ENCODE results near the gene BCL7A. TPM values are rescaled to one million over a fixed set of nuclear protein-coding genes. Genes with fewer than 3 reads are reported as not detected.

The BCL7A gene
- total RNA-seq, 1 donor from 2014 or later, result 3.2 TPM

DNA sequence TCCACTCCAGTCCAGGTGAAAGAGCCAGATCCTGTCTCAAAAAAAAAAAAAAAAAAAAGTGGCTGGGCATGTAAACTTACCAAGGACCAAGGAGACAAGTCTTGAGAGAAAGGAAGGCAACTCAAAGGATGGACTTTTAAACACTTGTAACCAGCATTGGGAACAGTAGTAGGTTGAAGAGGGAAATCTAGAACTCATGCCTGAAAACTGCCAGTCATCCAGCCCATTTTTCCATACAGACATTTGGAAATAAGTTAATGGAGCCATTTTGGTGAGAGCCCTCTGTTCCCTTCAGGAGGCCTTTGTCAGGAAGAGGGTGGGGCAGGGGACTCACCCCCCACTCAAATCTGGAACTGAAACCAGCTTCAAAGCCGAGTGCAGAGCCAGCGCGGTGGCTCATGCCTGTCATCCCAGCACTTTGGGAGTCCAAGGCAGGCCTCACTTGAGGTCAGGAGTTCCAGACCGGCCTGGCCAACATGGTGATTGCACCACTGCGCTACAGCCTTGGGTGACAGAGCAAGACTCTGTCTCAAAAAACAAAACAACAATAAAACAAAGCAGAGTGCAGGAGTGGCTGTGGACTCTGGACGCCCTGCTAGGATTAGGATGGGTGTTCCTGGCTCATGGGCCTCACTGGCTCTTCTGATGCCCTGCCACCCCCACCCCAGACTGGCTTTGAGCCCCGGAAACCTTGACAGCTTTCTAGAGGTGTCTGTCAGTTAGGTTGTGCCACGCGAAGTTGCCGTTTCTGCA lies 55.2 kb downstream of the BCL7A start:
- DNase-seq (ENCODE audit: low spot score), result no peak

DNA sequence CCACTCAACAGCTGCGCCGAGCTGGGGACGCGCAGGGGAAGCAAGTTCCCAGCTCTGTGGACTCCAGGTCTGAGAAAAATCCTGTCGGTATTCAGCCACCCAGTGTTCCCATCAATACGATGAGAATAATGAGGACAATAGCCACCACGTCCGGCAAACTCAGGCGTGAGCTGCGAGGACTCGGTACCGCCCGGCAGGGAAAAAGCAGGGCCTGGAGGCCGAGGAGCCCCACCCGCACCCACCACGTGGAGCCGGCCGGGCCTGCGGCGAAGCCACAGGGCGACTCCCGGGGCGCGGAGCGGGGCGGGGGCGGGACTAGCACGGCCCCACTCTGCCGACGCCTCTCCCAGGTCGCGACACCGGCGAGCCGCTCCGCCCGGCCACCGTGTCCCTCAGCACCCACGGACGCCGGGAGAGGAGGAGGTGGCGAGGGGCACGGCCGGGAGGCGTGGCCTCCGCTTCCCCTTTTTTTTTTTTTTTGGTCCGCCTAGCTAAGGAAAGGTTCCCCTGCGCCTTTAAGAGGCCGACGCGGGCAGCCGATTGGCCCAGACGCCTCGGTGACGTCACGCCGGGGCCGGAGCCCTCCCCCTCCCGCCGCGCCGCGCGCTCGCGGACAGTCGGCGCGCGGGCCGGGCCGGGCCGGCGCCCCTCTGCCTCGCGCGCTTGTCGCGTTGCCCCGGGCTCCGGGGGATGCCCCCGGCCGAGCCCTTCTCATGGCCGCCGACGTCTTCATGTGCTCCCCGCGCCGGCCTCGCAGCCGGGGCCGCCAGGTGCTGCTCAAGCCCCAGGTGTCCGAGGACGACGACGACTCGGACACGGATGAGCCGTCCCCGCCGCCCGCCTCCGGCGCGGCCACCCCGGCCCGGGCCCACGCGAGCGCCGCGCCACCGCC lies 56.7 kb downstream of the BCL7A start, which contains the start of gene MLXIP:
Gene MLXIP, plus strand, starts transcription at position 616 of the 892 bp plus-strand sequence. Its CDS starts 98 bp downstream, at position 714.
- peak; percentile 99 for DNase-seq (ENCODE audit: low spot score)

DNA sequence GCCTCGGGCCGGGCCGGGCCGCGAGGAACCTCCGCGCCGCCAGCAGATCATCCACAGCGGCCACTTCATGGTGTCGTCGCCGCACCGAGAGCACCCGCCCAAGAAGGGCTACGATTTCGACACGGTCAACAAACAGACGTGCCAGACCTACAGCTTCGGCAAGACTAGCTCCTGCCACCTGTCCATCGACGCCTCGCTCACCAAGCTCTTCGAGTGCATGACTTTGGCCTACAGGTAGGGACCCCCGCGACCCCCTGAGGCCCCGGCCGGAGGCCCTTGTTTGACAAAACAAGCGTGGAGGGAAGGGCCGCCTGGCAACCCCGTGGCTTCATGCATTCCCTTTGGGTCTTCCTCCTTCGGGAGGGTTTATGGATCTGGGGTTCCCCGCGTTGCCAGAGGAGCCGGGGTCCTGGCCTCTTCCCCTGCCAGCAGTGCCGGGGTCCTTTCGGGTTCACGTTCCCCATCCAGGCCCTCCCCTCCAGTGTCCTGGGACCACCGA lies 57.4 kb downstream of the BCL7A start:
- DNase-seq (ENCODE audit: low spot score), result no peak

DNA sequence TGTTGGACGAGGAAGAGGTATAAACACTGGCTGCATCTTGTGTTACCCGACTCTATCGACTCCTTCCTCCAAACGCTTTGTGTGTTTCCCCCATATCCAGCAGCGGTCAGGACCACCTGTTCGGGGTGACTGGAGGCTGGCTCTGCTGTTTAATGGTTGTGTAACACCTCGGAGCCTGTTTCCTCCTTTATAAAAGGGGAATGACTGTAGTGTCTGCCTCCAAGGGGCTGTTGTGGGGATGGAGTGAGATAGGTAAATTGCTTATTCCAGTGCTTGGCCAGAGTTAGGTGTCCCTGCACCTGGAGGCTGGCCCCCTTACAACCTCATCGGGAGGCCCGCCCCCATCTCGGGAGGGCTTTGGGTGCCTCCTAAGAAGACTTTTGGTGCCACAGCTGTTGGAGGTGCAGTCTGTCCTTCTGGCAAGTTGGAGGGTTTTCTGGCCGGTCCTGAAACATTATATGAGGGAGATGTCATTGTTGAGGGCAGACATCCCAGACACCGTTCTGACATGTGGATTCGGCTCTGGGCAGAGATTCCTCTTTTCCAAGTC lies 57.9 kb downstream of the BCL7A start:
- DNase-seq (ENCODE audit: low spot score), result no peak

DNA sequence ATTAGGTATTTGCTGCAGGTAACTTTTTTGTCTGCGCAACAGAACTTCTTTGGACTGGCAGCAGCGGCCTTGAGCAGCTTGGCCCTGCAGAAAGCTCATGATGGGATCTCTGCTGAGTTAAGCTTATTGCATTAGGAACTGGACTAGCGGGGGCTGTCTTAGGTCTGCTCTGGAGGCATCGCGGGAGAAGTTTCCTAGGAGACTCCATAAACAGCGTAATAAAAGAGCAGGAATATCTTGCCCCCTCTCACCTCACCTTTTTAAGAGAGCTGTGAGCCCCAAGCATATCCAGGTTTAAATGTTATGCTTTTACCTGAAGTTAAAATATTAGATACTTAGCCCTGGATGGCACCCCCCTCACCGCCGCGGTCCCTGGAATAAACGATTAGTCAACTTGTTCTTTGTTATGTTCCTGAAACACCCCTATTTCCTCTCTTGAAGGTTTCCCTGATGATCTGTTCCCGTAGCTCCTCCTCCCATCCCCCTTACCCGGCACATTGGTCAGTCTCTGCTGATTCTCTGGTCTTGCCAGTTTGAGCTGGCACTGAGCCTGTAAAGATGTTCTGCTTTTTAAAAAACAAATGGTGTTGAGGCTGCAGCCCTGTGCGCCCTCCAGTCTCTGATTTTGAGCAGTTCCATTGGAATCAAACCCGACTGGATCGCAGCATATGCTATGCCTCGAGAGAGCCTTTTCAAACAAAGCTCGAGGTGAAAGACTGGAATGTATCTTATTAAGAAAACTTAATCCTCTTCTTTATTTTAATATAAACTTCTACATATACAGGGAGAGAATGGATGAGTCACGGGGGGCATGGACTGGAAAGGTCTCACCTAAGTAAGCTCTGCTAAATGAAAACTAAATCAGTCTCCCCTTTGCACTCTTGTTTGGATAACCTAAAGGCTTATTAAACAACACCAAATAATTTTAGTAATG lies 58.7 kb downstream of the BCL7A start:
- DNase-seq (ENCODE audit: low spot score), result no peak

DNA sequence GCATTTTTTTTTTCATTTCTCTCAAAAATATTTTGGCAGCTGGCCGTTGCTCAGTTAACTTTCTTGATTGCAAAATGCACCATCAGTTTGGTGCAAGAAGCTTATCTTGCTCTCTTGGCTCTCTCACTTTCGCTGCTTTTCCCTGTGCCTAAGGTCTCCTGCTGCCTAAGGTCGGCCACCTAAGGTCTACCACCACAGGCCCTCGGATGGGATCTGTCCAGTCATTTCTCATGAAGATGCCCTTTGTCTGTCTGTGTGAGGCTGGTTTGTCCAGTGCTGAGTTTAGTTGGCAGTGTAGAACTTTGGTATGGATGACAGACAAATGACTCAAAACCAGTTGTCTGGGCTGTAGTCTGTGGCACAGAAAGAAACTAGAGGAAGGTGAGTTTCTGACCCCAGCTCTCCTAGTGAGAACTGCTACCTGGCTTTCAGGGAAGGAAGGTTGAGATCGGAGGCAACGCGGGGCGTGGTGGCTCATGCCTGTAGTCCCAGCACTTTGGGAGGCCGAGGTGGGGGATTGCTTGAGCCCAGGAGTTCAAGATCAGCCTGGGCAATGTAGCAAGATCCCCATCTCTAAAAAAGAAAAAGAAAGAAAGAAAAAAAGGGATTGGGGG lies 59.5 kb downstream of the BCL7A start:
- no peak for DNase-seq (ENCODE audit: low spot score)

DNA sequence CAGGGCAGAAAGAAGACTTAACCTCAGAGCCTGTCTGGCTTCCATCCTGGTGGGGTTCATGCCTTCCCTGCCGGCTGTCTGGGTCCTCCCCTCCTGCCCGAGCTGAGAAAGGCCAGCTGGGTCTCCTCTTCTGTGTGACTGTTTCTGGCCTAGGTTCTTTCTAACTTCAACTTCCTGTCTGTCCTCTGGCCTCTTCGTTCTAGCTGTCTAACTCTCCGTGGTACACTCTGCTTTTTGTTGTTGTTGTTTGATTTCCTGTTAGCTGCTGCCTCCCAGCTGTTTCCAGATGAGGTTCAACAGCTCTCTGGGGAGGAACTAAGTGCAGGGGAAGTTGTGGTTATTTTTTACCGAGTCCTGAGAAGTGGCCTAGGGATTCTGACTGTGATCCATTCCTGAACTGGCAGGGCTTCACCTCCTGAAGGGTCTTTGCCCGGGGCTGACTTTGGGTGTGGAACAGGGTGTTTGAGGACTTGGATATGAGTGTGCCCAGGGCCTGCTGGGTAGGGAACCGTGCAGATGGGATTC lies 60.1 kb downstream of the BCL7A start:
- DNase-seq (ENCODE audit: low spot score), result no peak

DNA sequence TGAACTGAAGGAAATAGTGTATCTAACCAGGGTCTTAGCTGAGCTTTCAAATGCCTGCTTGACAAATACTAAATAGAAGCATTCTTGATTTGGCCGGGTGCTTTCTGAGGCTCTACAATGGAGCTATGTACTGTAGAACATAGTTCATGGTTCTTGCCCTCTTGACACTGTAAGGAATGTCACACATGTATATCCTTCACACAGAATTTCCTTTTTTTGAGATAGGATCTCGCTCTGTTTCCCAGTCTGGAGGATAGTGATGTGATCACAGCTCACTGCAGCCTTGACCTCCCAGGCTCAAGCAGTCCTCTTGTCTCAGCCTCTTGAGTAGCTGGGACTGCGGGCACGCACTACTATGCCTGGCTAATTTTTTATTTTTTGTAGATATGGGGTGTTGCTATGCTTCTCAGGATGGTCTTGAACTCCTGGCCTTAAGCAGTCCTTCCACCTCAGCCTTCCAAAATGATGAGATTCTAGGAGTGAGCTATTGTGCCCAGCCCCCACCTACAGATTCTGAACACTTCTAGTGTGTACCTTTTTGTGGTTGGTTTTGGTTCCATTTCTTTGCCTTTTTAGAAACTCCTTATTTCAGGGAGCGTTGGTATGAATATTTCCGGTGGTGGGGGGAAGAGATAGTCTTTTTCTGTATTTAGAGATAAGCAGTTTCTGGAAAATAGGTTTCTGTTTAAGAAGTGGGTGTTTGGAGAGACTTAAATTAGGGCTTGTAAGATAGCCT lies 61.1 kb downstream of the BCL7A start:
- DNase-seq (ENCODE audit: low spot score), result no peak

DNA sequence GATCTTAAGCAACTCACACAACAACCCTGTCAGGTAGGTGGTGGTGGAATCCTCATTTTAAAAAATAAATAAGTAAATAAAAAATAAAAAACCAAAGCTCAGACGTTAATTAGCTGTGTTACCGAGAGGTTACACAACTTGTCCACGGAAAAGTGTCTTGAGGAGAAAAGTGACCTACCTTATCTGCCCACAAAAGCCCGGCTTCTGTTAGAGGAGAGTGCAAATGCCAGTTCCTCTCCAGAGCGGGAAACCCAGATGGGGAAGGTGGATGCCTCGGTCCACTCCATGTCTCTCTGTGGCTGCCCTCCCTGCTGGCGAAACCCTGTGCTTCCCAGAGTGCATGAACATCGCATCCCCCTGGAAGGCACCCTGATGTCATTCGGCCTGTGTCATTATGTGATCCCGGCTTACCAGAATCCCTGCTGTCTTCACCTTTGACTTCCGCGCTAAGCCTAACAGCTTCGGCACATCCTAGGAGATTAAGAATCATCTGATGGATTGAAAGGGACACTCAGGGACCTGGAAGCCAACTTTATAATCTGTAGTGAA lies 63.2 kb downstream of the BCL7A start:
- no peak for DNase-seq (ENCODE audit: low spot score)

DNA sequence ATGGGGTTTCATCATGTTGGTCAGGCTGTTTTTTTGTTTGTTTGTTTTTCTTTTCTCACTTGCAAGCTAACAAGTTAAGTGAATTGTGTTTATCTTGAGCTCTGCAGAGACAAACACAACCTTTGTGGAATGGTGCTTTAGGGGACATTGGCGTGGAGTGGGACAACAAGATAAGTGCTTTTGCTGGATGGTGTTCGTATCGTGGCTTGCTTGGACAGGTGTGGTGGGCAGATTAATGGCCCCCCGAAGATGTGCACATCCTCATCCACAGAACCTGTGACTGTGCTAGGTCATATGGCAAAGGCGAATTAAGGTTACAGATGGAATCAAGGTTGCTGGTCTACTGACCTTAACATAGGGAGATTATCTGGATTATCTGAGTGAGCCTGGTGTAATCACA lies 63.9 kb downstream of the BCL7A start:
- DNase-seq (ENCODE audit: low spot score), result no peak

DNA sequence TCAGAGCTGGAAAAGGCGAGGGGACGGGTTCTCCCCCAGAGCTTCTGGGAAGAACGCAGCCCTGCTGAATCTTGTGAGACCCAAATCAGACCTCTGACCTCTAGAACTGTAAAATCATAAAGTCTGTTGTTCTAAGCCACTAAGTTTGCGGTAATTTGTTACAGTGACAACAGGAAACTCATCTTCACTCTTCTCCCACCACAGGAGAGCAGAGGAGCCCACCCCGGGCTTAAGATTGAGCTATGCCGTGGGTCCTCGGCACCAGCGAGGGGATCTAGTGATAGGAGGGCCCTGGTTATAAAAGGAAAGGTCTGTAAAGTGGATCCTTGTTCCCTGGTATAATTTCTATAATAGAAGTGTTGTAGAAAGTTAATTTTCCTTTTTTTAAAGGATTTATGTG lies 64.4 kb downstream of the BCL7A start:
- peak; percentile 39 for DNase-seq (ENCODE audit: low spot score)

DNA sequence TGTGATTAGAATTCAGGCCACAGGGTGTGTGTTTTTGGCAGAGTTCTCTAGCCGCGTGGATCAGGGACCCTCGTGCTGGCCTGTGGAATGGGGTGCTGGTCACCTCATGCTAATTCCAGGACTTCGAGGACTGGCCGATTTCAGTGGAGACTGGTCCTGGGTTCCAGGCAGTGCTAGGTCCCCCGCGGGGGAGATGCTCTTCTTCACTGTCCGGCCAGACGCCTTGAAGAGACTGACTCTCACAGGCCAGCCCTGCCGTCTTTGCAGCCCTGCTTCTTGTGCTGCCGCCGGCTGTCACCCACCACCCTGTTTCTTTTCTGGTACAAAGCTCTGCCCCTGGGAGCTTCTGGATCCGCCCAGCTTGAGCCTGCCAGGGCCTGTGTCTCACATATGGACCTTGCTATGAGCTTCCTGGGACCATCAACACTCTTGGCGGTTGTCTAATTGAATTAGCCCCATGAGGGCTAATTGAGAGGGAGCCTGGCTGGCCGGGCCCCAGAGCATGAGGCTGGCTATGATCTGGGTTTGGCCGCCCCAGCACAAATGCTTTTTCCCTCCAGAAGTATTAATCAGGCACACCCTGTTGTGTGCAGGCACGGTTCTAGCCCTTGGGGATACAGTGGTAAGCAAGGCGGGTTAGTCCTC lies 65.1 kb downstream of the BCL7A start:
- DNase-seq (ENCODE audit: low spot score), result peak; percentile 68

DNA sequence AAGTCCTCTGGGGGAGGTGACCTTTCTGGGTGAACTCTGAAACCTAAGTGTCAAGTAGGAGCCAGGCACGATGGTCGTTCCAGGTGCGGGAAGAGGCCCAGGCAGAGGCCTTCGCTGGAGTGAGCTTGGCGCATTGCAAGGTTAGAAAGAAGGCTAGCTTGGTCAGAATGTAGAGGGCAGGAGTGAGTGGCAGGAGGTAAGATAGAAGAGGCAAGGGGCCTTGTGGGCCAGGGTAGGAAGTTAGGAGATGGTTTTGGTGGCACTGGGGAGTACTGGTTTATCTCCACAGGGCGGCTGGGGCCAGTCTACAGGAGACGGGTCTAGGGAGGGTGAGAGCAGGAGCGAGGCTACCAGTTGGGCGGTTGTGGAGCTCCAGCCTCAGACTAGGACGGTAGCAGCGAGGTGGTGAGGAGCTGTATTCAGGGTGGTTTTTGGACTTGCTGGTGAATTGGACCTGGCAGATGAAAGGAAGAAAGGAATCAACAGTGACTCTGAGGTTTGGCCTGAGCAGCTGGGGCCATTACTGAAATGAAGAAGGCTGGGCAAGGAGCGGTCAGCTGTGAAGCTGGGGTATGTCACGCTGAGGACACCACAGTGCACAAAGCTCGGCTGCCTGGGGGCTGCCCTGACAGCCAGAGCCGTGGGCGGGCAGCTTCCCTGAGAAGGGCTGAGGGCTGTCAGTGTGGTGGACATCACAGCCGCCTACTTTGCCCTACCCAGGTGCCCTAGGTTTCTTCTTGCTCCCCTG lies 65.9 kb downstream of the BCL7A start:
- peak; percentile 72 for DNase-seq (ENCODE audit: low spot score)

DNA sequence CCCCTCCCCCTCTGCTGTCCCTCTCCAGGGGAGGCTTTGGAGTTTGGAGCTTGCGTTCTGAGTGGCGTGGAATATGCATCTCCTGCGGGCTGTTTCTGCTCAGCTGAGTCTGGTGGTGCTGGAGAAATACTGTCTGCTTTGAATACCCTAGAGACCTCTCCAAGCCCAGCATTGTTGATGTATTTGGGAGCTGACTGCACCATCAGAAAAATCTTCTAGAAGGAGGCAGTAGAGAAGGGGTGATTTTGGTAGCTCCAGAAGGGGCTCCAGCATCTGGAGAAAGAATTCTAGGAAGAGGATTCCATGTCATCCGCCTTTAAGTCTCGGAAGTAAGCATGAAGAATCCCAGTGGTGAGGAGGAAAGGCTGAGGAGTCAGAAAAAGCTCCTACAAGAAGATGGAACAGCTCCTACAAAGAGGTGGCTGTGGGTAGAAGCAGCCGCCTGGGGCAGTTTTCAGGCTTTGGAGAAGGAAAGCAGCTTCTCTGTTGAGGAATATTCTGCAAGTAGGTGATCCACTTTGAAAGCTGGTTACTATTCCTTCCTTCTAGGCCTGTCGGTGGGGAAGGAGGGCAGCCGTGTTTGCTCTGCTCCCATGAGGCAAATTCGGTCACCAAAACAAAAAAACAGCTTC lies 66.6 kb downstream of the BCL7A start:
- DNase-seq (ENCODE audit: low spot score), result peak; percentile 39

DNA sequence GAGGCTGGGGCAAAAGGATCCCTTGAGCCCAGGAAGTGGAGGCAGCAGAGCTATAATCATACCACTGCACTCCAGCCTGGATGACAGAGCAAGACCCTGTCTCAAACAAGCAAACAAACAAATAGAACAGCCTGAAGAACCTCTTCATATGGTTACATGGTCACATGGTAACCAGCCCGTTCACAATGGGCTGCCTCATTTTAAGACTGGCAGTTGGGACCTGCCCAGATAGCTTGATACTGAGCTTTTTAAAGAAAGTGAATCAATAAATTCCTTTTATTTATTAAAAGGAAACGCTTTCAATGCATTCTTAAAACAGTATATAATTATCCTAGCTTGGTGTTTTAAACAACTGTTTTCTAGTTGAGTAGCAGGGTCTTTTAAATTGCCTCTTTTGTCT lies 67.4 kb downstream of the BCL7A start:
- no peak for DNase-seq (ENCODE audit: low spot score)

DNA sequence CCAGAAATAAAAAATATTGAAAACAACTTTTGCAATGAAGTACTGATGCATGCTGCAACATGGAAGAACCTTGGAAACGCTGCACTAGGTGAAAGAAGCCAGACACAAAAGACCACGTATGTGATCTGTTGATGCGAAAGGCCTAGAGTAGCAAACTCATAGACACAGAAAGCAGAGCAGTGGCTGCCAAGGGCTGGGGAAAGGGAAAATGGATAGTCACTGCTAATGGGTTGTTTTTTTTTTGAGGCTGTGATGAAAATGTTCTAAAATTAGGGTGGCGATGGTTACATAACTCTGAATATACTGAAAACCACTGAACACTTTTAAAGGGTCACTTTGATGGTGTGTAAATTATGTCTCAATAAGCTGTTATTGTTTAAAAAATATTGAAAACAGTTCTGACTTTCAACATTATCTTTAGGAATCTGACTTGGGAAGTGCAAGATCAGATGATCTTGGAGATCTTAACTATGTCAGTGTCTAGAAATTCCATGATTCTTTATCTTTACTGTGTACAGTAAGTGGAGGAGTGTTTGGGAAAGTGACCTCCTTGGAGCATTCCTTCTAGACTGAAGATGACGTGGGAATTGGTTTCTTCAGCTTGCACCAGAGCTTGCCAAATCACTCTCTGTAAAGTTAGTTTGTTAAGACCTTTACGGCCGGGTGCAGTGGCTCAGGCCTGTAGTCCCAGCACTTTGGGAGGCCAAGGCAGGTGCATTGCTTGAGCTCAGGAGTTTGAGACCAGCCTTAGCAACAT lies 69.3 kb downstream of the BCL7A start:
- DNase-seq (ENCODE audit: low spot score), result peak; percentile 39
